NCI-H2171 treated with DMSO at 0.1 percent for 48 hours (cell line): Measurements from ENCODE around the gene FBXL13.
"Not testable (repeated sequence)": the region's sequence is repeated elsewhere in the genome, so short reads cannot be mapped to it uniquely, and the experiment has no call there.

Experiments used
- DNase-seq: peaks from one replicate; lab custom pipeline; 2025; lab: John Stamatoyannopoulos, UW

FBXL13 gene

DNA sequence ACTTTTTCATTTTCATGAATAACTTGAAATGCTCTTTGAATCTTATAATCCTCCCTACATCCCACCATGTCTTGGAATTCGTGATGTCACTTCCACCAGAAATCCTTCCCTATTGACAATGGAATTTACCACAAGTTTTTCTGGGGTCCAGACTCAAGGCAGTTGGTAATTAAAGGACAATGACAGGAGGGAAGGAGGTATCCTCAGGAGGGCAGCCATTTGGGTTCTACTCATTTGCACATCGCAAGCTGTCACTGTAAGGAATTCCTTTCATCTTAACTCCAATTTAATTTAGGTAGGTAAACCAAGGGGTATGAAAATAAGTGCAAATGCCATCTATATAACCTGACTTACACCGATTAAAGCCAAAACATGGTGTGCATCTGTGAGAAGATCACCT, 139.9 kb downstream of the FBXL13 start:
- DNase-seq, result no peak

- no peak for DNase-seq
Observed at GRCh38 chr7:102934239-102934638, 140.4 kb downstream of the FBXL13 start.

GRCh38 chr7:102933763-102934162, 140.8 kb downstream of the FBXL13 start:
- no peak for DNase-seq

DNA sequence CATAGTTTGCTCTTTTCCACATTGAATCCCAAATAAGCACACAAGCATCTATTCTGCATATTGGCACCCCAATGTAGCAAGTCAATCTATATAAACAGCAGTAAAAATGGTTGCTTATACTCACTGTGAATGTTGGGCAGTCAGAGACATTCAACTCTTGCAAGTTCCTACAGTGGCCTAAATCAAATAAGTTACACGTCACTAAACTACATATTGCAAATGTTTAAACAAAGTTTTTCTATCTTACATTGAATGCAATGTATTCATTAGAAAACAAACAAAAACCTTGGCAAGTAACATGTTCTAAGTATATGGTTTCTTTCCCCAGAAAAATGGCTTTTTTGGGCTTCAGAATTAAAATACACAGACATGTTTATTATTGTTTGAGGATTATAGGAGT, 142.8 kb downstream of the FBXL13 start:
- DNase-seq, result no peak

DNA sequence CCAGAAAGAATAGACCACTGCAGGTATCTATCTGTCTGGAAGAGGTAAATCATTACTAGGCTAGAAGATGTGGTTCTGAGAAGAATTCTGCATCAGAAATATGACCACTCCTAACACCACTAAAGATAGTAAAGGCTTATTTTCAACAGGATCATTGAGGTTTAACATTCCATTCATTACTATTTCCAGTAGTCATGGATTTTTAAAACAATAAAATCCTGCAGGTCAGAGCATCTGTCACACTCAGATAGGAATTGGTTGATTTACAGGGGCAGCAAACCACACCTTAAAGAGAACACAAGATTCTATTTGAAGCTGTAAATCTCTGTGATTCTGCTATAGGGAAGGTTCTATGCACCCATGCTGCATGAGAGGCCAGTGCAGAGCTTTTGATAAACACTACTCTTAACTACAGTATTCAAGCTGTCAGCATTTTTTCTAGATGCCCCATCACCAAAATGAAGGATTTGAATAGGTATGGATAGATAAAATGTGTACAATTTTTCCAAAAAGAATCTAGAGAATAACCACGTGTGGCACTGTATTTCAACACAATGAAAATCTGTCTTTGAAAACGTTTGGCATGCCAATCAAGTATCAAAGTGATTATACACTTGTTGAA, 147.2 kb downstream of the FBXL13 start:
- no peak for DNase-seq

DNA sequence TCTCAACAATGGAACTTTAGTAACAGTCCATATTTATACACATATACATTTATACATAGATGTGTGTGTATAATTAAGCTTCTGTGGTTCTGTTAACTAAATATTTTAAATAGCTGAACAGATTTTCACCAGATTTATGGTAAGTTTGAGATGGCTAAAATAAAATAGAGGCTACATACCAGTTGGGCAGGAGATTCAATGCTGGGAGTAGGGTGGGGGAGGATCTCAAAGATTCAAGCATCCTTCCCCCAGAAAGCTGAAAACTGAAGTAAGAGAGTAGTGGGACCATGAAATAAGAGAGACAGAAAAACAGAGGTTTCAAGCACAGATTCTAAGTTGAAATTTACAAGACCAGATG, 147.8 kb downstream of the FBXL13 start:
- no peak for DNase-seq

GRCh38 chr7:102925976-102926782, 148.4 kb downstream of the FBXL13 start:
- DNase-seq, result no peak

DNA sequence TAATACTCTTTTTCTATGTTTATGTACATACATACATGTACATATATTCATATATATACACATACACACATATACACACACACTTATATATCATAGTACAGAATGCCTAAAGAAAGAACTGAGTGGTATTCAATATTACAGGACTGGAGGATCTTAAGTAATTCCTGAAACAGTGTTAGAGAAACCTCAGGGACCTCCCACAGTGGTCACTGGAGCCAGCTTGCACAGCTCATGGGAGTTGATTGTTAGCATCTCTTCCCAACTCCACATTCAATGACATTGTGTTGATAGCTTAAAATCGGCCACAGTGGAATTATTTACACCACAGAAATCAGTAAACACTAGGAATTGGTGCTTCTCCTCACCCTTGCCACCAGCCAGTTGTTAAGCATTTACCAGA, 155.8 kb downstream of the FBXL13 start:
- no peak for DNase-seq

- DNase-seq, result no peak
Observed at GRCh38 chr7:102917436-102918353, 156.9 kb downstream of the FBXL13 start.

GRCh38 chr7:102916881-102917280, 157.7 kb downstream of the FBXL13 start:
- DNase-seq, result no peak

- no peak for DNase-seq
Observed at GRCh38 chr7:102916426-102916825, 158.2 kb downstream of the FBXL13 start.

GRCh38 chr7:102914585-102914984, 160.0 kb downstream of the FBXL13 start:
- no peak for DNase-seq

GRCh38 chr7:102913826-102914225, 160.8 kb downstream of the FBXL13 start:
- no peak for DNase-seq

- DNase-seq, result peak; percentile 97
Observed at GRCh38 chr7:102912742-102913141, 161.9 kb downstream of the FBXL13 start, which contains the start of gene LRRC17. LRRC17 (plus strand) TSS chr7:102913000; CDS start chr7:102933914, 20,914 bp downstream.

DNA sequence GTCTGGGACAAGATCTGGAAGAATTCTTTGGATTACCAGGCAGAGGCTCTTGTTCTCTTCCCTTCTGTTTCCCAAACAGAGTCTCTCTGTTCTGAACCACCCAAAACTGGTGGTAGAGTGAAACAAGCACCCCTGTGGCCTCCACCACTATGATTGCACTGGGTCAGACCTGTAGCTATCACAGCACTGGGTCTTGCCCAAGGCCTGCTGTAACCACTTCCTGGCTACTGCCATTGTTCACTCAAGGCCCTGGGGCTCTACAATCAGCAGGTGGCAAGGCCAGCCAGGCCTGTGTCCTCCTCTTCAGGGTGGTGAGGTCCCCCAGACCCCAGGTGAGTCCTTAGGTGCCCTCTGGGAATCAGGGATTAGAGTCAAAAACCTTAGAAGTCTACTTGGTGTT, 165.9 kb downstream of the FBXL13 start:
- DNase-seq, result no peak

DNA sequence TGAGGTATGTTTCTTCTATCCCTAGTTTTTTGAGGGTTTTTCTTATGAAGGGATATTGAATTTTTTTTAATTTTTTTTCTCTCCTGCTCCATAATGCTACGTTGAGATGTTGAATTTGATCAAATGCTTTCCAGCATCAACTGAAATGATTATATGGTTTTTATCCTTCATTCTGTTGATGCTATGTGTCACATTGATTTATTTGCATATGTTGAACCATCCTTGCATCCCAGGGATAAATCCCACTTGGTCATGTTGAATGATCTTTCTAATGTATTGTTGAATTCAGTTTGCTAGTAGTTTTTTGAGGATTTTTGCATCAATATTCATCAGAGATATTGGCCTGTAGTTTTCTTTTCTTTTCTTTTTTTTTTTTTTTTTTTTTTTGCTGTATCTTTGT, 171.0 kb downstream of the FBXL13 start:
- DNase-seq, result not testable (repeated sequence)

DNA sequence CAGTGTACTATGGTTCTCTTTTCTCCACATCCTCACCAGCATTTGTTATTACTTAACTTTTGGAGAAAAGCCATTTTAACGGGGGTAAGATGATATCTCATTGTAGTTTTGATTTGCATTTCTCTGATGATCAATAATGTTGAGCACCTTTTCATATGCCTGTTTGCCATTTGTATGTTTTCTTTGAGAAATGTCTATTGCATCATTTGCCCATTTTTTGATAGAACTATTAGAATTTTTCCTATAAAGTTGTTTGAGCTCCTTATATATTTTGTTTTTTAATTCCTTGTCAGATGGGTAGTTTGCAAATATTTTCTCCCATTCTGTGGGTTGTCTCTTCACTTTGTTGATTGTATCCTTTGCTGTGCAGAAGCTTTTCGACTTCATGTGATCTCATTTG, 172.5 kb downstream of the FBXL13 start:
- not testable (repeated sequence) for DNase-seq

- no peak for DNase-seq
Observed at GRCh38 chr7:102898532-102898859, 176.1 kb downstream of the FBXL13 start.

DNA sequence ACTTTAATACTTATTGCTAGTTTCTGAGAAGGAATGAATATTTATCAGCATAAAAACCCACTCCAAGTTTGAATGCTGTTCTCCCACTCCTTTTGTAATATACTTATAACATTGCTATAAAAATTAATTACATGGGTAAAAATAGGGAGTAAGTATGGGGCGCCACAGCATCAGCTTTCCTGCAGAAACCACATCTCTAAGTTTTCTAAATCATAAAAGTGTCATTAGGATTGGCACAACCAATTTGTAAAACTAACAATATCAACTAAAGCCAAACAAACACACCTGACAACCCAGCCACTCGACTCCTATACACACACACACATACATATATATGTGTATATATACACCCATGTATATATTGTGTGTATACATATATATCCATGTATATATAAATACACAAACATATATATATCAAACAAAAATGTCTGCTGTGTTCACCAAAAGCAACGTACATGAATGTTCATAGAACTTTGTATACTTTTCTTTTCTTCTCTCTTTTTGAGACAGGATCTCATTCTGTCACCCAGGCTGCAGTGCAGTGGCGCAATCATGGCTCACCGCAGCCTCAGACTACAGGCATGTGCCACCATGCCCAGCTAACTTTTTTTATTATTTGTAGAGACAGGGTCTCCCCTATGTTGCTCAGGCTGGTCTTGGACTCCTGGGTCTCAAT, 176.6 kb downstream of the FBXL13 start:
- no peak for DNase-seq

DNA sequence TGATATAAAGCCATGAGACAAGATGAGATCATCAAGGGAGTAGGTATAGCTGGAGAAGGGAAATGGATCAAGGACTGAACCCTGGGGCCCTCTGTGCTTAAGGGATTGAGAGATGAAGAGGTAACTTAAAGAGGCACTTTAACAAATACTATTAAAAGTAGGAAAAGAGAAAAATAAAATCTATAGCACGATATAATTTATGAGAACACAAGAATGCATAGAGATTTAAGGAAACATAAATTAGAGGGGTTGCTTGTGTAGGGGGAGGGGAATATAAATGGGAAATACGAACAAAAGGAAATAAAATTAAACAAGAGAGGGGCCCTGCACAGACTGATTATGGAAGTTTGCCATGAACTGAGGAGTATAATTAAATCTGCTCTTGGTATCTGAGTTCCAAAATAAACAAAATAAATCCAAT, 177.4 kb downstream of the FBXL13 start:
- no peak for DNase-seq

DNA sequence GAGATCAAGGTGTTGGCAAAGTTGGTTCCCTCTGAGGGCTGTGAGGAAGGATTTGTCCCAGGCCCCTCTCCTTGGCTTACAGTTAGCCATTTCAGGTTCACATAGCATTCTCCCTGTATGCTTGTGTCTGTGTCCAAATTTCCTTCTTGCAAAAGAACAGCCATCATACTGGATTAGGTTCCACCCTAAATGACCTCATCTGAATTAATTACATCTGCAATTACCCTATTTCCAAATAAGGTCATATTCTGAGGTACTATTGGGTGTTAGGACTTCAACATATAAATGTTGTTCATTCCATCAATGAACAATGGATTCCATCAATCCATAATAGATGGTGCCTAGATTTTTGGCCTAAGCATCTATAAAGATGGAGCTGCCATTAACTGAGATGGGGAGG, 178.0 kb downstream of the FBXL13 start:
- DNase-seq, result no peak

- no peak for DNase-seq
Observed at GRCh38 chr7:102895602-102896001, 179.0 kb downstream of the FBXL13 start.
